NB4 (cell line): ENCODE measurements around the gene GPBP1.

ENCODE experiments used
- POLR2A ChIP-seq: IDR thresholded peaks from 2 replicates; pipeline ENCODE4 v1.6.1; 2011; ENCODE audit warnings: mild to moderate bottlenecking; ENCODE audit not compliant: insufficient read length; ENCODE audit errors: extremely low read depth
- TF ChIP-seq, protein P1 (sequence below): IDR thresholded peaks from one replicate; pipeline ENCODE4 v1.5.1; 2012; ENCODE audit warnings: low read depth, low read length

DNA sequence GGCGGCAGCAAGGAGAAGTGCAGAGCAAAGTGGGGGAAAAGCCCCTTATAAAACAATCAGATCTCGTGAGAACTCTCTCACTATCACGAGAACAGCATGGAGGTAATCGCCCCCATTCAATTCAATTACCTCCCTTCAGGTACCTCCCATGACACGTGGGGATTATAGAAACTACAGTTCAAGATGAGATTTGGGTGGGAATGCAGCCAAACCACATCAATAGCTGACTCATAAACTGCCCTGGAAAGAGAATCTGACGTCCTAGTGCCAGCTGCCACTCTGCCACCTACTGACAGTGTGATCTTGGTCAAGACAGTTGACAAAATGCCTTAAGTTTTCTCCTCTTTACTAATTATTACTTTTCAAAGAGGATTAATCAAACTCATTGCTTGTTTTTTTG, 128.3 kb downstream of the GPBP1 start:
- TF ChIP-seq, protein P1, sequence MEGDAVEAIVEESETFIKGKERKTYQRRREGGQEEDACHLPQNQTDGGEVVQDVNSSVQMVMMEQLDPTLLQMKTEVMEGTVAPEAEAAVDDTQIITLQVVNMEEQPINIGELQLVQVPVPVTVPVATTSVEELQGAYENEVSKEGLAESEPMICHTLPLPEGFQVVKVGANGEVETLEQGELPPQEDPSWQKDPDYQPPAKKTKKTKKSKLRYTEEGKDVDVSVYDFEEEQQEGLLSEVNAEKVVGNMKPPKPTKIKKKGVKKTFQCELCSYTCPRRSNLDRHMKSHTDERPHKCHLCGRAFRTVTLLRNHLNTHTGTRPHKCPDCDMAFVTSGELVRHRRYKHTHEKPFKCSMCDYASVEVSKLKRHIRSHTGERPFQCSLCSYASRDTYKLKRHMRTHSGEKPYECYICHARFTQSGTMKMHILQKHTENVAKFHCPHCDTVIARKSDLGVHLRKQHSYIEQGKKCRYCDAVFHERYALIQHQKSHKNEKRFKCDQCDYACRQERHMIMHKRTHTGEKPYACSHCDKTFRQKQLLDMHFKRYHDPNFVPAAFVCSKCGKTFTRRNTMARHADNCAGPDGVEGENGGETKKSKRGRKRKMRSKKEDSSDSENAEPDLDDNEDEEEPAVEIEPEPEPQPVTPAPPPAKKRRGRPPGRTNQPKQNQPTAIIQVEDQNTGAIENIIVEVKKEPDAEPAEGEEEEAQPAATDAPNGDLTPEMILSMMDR = peak; percentile 11
- no peak for TF ChIP-seq POLR2A
